GDM1 (cell line): Measurements from ENCODE around the gene MDM2.
"Not testable (repeated sequence)": the region's sequence is repeated elsewhere in the genome, so short reads cannot be mapped to it uniquely, and the experiment has no call there.

Source experiments
- DNase-seq: peaks from one replicate; lab custom pipeline; 2025; lab: John Stamatoyannopoulos, UW

The MDM2 gene

DNA sequence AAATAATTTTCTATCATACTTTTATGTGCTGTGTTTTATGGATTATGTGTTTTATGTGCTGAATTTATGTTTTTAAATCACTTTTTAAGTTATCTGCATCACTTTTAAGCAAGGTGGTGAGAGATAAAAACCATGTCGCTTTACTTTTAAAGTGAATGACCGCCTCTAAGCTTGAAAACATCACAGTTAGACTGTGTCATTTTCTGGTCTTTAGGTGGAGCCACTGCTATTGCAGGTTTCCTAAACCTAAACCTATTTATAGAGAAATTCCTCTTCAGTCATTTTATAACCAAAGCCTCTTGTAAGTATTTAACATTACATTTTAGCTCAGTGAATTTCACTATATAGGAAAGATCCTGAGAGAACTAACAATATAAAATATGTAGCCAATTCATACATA lies 21.0 kb upstream of the MDM2 start:
- peak; percentile 7 for DNase-seq

- no peak for DNase-seq
Measured at GRCh38 chr12:68788554-68789143, 19.3 kb upstream of the MDM2 start.

DNA sequence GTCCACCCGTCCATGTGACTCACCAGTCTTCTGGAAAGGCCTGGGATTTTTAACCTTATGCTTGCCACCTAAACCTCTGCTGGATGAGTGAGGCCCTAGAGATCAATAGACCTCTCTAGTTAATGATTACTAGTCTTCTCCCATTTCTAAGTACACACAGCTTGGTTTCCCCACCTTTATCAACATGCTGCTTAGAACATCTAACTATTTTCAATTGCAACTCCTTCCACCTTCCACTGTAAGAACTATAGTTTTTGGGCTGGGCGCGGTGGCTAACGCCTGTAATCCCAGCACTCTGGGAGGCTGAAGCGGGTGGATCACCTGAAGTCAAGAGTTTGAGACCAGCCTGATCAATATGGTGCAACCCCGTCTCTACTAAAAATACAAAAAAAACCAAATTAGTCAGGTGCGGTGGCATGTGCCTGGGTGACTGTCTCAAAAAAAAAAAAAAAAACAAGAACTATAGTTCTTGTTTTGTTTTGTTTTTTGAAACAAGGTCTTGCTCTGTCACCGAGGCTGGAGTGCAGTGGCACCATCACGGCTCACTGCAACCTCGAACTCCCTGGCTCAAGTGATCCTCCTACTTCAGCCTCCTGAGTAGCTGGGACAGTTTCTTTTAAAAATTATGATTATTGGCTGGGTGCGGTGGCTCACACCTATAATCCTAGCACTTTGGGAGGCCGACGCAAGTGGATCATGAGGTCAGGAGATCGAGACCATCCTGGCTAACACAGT lies 18.7 kb upstream of the MDM2 start:
- DNase-seq, result no peak

- DNase-seq, result no peak
Measured at GRCh38 chr12:68790081-68790951, 17.7 kb upstream of the MDM2 start.

GRCh38 chr12:68790952-68791234 lies 17.1 kb upstream of the MDM2 start:
- DNase-seq, result no peak

DNA sequence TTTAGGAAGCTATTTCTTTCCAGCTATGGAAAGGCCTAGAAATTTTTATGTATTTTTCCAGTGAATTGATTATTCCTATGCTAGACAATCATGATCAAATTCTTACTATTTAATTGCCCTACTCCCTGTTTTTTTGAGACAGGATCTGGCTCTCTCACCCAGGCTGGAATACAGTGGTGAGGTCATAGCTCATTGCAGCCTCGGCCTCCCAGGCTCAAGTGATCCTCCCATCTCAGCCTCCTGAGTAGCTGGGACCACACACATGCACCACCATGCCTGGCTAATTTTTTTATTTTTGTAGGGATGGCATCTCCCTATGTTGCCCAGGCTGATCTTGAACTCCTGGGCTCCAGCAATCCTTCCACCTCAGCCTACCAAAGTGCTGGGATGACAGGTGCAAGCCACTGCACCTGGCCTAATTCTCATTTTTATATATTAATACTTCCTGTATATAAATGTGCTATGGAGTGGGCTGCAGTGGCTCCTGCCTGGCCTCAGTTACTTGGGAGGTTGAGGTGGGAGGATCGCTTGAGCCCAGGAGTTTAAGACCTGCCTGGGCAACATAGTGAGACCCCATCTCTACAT lies 16.0 kb upstream of the MDM2 start:
- DNase-seq, result no peak

DNA sequence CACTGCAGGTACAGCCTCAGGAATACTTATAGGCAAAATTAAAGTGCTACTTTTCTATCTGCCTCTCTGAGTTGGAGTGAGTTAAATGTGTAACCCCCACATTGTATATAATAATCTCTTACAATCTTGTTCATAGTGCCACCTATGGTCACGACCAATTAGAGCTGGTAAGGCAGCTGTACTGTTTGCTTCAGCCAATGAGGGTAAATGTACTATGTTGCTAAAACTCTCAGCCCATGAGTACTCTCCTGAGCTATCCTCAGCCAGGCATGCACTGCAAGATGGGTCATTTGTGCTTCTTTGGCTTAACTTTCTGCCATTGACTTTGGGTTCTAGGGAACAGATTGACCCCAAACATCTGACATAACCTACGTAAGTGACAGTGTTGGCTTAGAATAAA lies 15.0 kb upstream of the MDM2 start:
- DNase-seq, result peak; percentile 44

GRCh38 chr12:68793436-68793835 lies 14.5 kb upstream of the MDM2 start:
- no peak for DNase-seq

GRCh38 chr12:68793975-68794652 lies 13.9 kb upstream of the MDM2 start:
- no peak for DNase-seq

- no peak for DNase-seq
Measured at GRCh38 chr12:68794653-68795251, 13.2 kb upstream of the MDM2 start.

DNA sequence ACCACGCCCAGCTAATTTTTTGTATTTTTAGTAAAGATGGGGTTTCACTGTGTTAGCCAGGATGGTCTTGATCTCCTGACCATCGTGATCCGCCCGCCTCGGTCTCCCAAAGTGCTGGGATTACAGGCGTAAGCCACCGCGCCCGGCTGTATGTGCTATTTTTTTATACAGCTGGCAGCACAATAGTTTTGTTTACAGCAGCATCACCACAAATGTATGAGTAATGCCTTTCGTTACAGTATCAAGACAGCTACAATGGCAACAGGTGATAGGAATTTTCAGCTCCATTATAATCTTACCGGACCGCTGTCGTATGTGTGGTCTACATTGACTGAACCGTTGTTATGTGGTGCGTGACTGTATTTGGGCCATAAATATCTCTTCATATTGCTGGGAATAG lies 11.6 kb upstream of the MDM2 start:
- no peak for DNase-seq

- no peak for DNase-seq
Measured at GRCh38 chr12:68798882-68799234, 9.1 kb upstream of the MDM2 start.

- DNase-seq, result no peak
Measured at GRCh38 chr12:68800294-68800693, 7.7 kb upstream of the MDM2 start.

- not testable (repeated sequence) for DNase-seq
Measured at GRCh38 chr12:68801124-68801523, 6.9 kb upstream of the MDM2 start.

DNA sequence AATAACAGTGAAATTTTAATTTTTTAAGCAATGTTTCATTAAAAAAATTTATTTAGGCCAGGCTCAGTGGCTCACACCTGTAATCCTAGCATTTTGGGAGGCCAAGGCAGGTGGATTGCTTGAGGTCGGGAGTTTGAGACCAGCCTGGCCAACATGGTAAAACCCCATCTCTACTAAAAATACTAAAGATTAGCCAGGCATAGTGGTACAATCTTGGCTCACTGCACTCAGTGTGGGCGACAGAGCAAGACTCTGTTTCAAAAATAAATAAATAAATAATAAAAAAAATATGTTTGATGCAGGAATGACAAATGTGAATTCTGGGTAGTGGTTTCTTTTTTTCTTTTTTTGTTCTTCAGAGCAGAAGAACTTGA lies 5.6 kb upstream of the MDM2 start:
- not testable (repeated sequence) for DNase-seq

DNA sequence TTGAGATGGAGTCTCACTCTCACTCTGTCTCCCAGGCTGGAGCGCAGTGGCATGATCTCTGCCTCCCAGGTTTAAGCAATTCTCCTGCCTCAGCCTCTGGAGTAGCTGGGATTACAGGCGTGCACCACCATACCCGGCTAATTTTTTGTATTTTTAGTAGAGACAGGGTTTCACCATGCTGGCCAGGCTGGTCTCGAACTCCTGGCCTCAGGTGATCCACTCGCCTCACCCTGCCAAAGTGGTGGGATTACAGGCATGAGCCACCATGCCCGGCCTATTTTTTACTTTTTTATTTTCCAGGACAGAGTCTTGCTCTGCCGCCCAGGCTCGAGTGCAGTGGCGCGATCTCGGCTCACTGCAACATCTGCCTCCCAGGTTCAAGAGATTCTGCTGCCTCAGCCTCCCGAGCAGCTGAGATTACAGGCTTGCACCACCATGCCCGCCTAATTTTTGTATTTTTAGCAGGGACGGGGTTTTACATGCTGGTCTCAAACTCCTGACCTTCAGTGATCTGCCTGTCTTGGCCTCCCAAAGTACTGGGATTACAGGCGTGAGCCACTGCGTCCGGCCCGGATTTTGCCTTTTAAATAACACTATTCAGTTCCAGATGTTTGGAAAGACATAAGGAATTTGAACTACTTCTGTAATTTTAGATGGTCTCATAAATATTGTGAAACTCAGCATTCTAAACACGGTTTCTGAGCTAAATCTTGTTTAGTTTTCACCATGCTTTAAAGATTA lies 4.9 kb upstream of the MDM2 start:
- DNase-seq, result not testable (repeated sequence)

- no peak for DNase-seq
Measured at GRCh38 chr12:68803948-68804656, 3.9 kb upstream of the MDM2 start.

GRCh38 chr12:68804657-68805591 lies 3.1 kb upstream of the MDM2 start:
- DNase-seq, result no peak

GRCh38 chr12:68805592-68806120 lies 2.3 kb upstream of the MDM2 start:
- DNase-seq, result no peak
